HepG2 (cell line): ENCODE data around the gene SIX4. TPM values are rescaled to one million over a fixed set of nuclear protein-coding genes. Genes with fewer than 3 reads are reported as not detected.

ENCODE experiments used
- ATAC-seq: fragments of 200-7000 bp; cut with Tn5 transposase; 3 replicates; pipeline ENCODE4 v1.9.1; 2020; ENCODE audit warnings: mild to moderate bottlenecking, moderate library complexity
- BruUV-seq: library from RNA; stranded (reverse); fragments of 400-500 nt; replicated peaks from 2 replicates; lab custom pipeline; 2021; lab: Mats Ljungman, UMichigan
- CTCF ChIA-PET: fragments of 300-600 bp; formaldehyde crosslinking; extraction: SDS; loops from one replicate; lab custom pipeline; 2021; ENCODE audit warnings: low total read pairs, inconsistent platforms, low intra/inter-chr PET ratio; lab: Yijun Ruan, JAX
- POLR2A ChIA-PET: fragments of 350-600 bp; sonication (Branson Sonifier 250); formaldehyde crosslinking; loops from one replicate; lab custom pipeline; 2020; ENCODE audit warnings: antibody characterized with exemption, inconsistent platforms; lab: Yijun Ruan, JAX
- DNase-seq: peaks from one replicate; pipeline ENCODE4 v3.0.0-alpha.2; 2015; ENCODE audit warnings: low spot score
- FAIRE-seq: peaks from 3 replicates; lab custom pipeline; 2011; peaks lifted over from hg19 to GRCh38; lab: Jason Lieb, UNC
- H2AFZ ChIP-seq: one replicate; pipeline ENCODE4 v1.6.1; 2011; ENCODE audit warnings: low read length, inconsistent platforms
- H3K27ac ChIP-seq: fragments of 300-600 bp; 3 replicates; pipeline ENCODE4 v1.8.0; 2011; ENCODE audit warnings: mixed run types, mild to moderate bottlenecking, mixed read lengths, low read length, inconsistent platforms; ENCODE audit not compliant: insufficient read depth; ENCODE audit errors: extremely low read length
- H3K27me3 ChIP-seq, 2 experiments: fragments of 200-600 bp in 1 of 2; 2 replicates in 1 of 2; 3 replicates in 1 of 2; pipeline versions ENCODE4 v1.6.0 to v1.8.0; 2011; ENCODE audit warnings: low read length in 2 of 2, mild to moderate bottlenecking in 2 of 2, moderate library complexity in 2 of 2, inconsistent platforms in 1 of 2; ENCODE audit not compliant: insufficient read depth in 2 of 2, control insufficient read depth in 1 of 2
- H3K36me3 ChIP-seq, 2 experiments: fragments of 200-600 bp in 1 of 2; replicated peaks in 1 of 2; 2 replicates in 1 of 2; 3 replicates in 1 of 2; pipeline versions ENCODE4 v1.5.1 to v1.8.0; 2011; ENCODE audit warnings: low read length in 2 of 2, inconsistent platforms in 1 of 2; ENCODE audit not compliant: insufficient read depth in 2 of 2, control insufficient read depth in 1 of 2
- H3K4me1 ChIP-seq: 2 replicates; pipeline ENCODE4 v1.5.1; 2012; ENCODE audit warnings: low read length, inconsistent platforms; ENCODE audit not compliant: insufficient read depth
- H3K4me2 ChIP-seq: 2 replicates; pipeline ENCODE4 v1.6.0; 2011; ENCODE audit warnings: low read depth, low read length, inconsistent platforms
- H3K4me3 ChIP-seq, 3 experiments: fragments of 200-600 bp in 1 of 3; sonication (generic), shearing (Covaris generic) in 1 of 3; replicated peaks in 1 of 3; 2 replicates each; pipeline ENCODE4 v1.5.1; 2011 to 2016; ENCODE audit warnings: low read length in 3 of 3, inconsistent platforms in 2 of 3, low read depth in 2 of 3, mild to moderate bottlenecking in 2 of 3, control low read depth in 1 of 3, mixed read lengths in 1 of 3; ENCODE audit not compliant: insufficient read depth in 1 of 3
- H3K79me2 ChIP-seq: one replicate; pipeline ENCODE4 v1.6.1; 2011; ENCODE audit warnings: low read length, inconsistent platforms; ENCODE audit not compliant: insufficient read depth
- H3K9ac ChIP-seq: 2 replicates; pipeline ENCODE4 v1.6.0; 2011; ENCODE audit warnings: mild to moderate bottlenecking, low read depth, low read length, inconsistent platforms; ENCODE audit not compliant: insufficient read depth
- H3K9me3 ChIP-seq: 2 replicates; pipeline ENCODE4 v1.5.1; 2012; ENCODE audit warnings: mild to moderate bottlenecking, low read length
- H4K20me1 ChIP-seq: 2 replicates; pipeline ENCODE4 v1.6.0; 2011; ENCODE audit warnings: inconsistent platforms, mild to moderate bottlenecking, low read length, moderate library complexity; ENCODE audit not compliant: insufficient read depth
- ISX ChIP-seq: sonication (generic); formaldehyde crosslinking; conservative IDR thresholded peaks from 2 replicates; pipeline ENCODE4 v1.5.0; 2020; ENCODE audit warnings: missing genetic modification reagents
- MATR3 ChIP-seq: sonication (generic); formaldehyde crosslinking; IDR thresholded peaks from 2 replicates; pipeline ENCODE4 v1.4.0; 2020; ENCODE audit warnings: missing genetic modification reagents
- PHF5A ChIP-seq: IDR thresholded peaks from one replicate; pipeline ENCODE4 v1.6.1; 2018; ENCODE audit warnings: low read depth, missing genetic modification reagents; ENCODE audit not compliant: unreplicated experiment
- PLRG1 ChIP-seq: fragments of 450-650 bp; conservative IDR thresholded peaks from 2 replicates; pipeline ENCODE4 v1.6.1; 2016
- SP1 ChIP-seq, 2 experiments: fragments of 450-650 bp in 1 of 2; sonication (generic) in 1 of 2; formaldehyde crosslinking in 1 of 2; IDR thresholded peaks; 2 replicates each; pipeline versions ENCODE4 v1.4.0 to v1.6.1; 2016 to 2020; ENCODE audit warnings: missing genetic modification reagents in 1 of 2
- SP140L ChIP-seq: sonication (generic); formaldehyde crosslinking; IDR thresholded peaks from 2 replicates; pipeline ENCODE4 v1.4.0; 2020; ENCODE audit warnings: missing genetic modification reagents, borderline replicate concordance
- ZBTB43 ChIP-seq: sonication (generic); formaldehyde crosslinking; conservative IDR thresholded peaks from 2 replicates; pipeline ENCODE4 v1.4.0; 2020; ENCODE audit warnings: missing genetic modification reagents
- ZNF367 ChIP-seq: sonication (generic); formaldehyde crosslinking; IDR thresholded peaks from 2 replicates; pipeline ENCODE4 v1.4.0; 2020; ENCODE audit warnings: missing genetic modification reagents, borderline replicate concordance
- ZSCAN9 ChIP-seq: IDR thresholded peaks from 2 replicates; pipeline ENCODE4 v1.6.1; 2016; ENCODE audit warnings: borderline replicate concordance
- WGBS: methylation state at CpG from one replicate; pipeline ENCODE4 v1.1.6; 2017; ENCODE audit warnings: low lambda C conversion rate; 5-methylcytosine and 5-hydroxymethylcytosine counted together
- in situ Hi-C: cut with HindIII; loops from 2 replicates; pipeline ENCODE4 v1.10.0; 2017; ENCODE audit warnings: low pct_unique_long_range_greater_than_20kb; ENCODE audit not compliant: extremely low pct_ligation_motif_present
- intact Hi-C: fragments of 100-400 bp; cut with micrococcal nuclease; formaldehyde crosslinking; loops from one replicate; pipeline ENCODE4 v1.10.0; 2022; ENCODE audit not compliant: unreplicated experiment
- polyA plus RNA-seq, 8 experiments: library from polyadenylated mRNA; depleted of rRNA in 3 of 8; stranded (reverse) in 7 of 8; unstranded in 1 of 8; fragments of >200 nt; fragmentation: Illumina TruSeq in 4 of 8; extraction: Trizol in 4 of 8; gene quantifications; 2 replicates each; pipeline versions ENCODE4 v1.2.1 to v1.2.3, GENCODE V29; 2011 to 2016; ENCODE audit warnings: low read depth in 4 of 8, missing spikeins in 1 of 8, mixed read lengths in 1 of 8; ENCODE audit not compliant: insufficient read depth in 1 of 8
- total RNA-seq, 5 experiments: library from RNA; depleted of rRNA; stranded (reverse); fragments of >200 nt; fragmentation: Illumina TruSeq; extraction: Trizol; gene quantifications; 2 replicates each; pipeline ENCODE4 v1.2.3, GENCODE V29; 2016; ENCODE audit warnings: low read depth in 1 of 5
- TF ChIP-seq, protein P1 (sequence below): sonication (generic); formaldehyde crosslinking; IDR thresholded peaks from 2 replicates; pipeline ENCODE4 v1.5.0; 2020; ENCODE audit warnings: mild to moderate bottlenecking, missing genetic modification reagents
- TF ChIP-seq, protein P2 (sequence below): sonication (generic); formaldehyde crosslinking; IDR thresholded peaks from 2 replicates; pipeline ENCODE4 v1.4.0; 2020; ENCODE audit warnings: mild to moderate bottlenecking, missing genetic modification reagents

The SIX4 gene
- total and polyA plus RNA-seq, 2 of the 13 experiments (the other 11 are each of a cell fraction or from before 2014, with no cell fraction given), result 5.0 to 6.0 TPM

GRCh38 chr14:60684203-60684602, 39.9 kb downstream of the SIX4 start:
- Histone ChIP-seq H3K4me2 (peak overlapping the region; percentile 32), H3K4me1 (peaks cover 36% of the 10 kb centered on the region), H3K79me2 (no peaks in the 10 kb centered on the region), H3K27me3 (no peaks in the 10 kb centered on the region), H2AFZ (peak overlapping the region; percentile 81), H3K36me3 (no peaks in the 10 kb centered on the region), H3K9ac (no peak overlapping the region), H3K9me3 (no peaks in the 10 kb centered on the region), H3K27ac (no peak overlapping the region), H4K20me1 (no peaks in the 10 kb centered on the region), H3K4me3 (peak overlapping the region in 1 of 3 experiments; percentile 7; a peak in 1 of 6 replicates)
- BruUV-seq, result no TSS peak
- in situ Hi-C loops (no loop called here), intact Hi-C loops (no loop called here)
- TF ChIP-seq, protein P1, sequence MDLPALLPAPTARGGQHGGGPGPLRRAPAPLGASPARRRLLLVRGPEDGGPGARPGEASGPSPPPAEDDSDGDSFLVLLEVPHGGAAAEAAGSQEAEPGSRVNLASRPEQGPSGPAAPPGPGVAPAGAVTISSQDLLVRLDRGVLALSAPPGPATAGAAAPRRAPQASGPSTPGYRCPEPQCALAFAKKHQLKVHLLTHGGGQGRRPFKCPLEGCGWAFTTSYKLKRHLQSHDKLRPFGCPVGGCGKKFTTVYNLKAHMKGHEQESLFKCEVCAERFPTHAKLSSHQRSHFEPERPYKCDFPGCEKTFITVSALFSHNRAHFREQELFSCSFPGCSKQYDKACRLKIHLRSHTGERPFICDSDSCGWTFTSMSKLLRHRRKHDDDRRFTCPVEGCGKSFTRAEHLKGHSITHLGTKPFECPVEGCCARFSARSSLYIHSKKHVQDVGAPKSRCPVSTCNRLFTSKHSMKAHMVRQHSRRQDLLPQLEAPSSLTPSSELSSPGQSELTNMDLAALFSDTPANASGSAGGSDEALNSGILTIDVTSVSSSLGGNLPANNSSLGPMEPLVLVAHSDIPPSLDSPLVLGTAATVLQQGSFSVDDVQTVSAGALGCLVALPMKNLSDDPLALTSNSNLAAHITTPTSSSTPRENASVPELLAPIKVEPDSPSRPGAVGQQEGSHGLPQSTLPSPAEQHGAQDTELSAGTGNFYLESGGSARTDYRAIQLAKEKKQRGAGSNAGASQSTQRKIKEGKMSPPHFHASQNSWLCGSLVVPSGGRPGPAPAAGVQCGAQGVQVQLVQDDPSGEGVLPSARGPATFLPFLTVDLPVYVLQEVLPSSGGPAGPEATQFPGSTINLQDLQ (CRISPR knock-in tag), result no peak
- no peak for TF ChIP-seq ISX (CRISPR knock-in tag)
- no peak for TF ChIP-seq ZBTB43 (CRISPR knock-in tag)
- no peak for TF ChIP-seq ZNF367
- TF ChIP-seq ZSCAN9, result no peak
- TF ChIP-seq SP1 (IDR thresholded peaks at IDR 0.05), result no peak
- no peak for TF ChIP-seq SP1 (CRISPR knock-in tag; IDR thresholded peaks at IDR 0.05)
- no peak for TF ChIP-seq PHF5A (CRISPR knock-in tag)
- no peak for TF ChIP-seq SP140L
- TF ChIP-seq, protein P2, sequence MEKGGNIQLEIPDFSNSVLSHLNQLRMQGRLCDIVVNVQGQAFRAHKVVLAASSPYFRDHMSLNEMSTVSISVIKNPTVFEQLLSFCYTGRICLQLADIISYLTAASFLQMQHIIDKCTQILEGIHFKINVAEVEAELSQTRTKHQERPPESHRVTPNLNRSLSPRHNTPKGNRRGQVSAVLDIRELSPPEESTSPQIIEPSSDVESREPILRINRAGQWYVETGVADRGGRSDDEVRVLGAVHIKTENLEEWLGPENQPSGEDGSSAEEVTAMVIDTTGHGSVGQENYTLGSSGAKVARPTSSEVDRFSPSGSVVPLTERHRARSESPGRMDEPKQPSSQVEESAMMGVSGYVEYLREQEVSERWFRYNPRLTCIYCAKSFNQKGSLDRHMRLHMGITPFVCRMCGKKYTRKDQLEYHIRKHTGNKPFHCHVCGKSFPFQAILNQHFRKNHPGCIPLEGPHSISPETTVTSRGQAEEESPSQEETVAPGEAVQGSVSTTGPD (CRISPR knock-in tag), result no peak
- TF ChIP-seq PLRG1, result no peak
- no peak for TF ChIP-seq MATR3 (CRISPR knock-in tag)
- FAIRE-seq (no peak), DNase-seq (peak; percentile 18), ATAC-seq (peak; percentile 71)
- CTCF ChIA-PET, result no interaction called here
- WGBS, result 15% methylated on average over 2 of the region's 2 CpGs
- POLR2A ChIA-PET, result no interaction called here
